Stomach smooth muscle (tissue), 2 donors: ENCODE measurements around the gene HNRNPA3.
A peak's percentile ranks its signal among the peaks of the same experiment; 100 is the strongest.
"Not testable (repeated sequence)": the region's sequence is repeated elsewhere in the genome, so short reads cannot be mapped to it uniquely, and the experiment has no call there.

Experiments used
- H3K27ac ChIP-seq: one replicate; pipeline ENCODE4 v1.7.0; 2013; ENCODE audit warnings: mild to moderate bottlenecking, low read length, inconsistent platforms
- H3K27me3 ChIP-seq, 2 donors: one replicate each; pipeline ENCODE4 v1.7.0; 2013; ENCODE audit warnings: low read length in 2 of 2; ENCODE audit not compliant: insufficient read depth in 2 of 2, control insufficient read depth in 1 of 2
- H3K36me3 ChIP-seq, 2 donors: one replicate each; pipeline ENCODE4 v1.7.0; 2013; ENCODE audit warnings: low read length in 2 of 2; ENCODE audit not compliant: control insufficient read depth in 2 of 2, insufficient read depth in 2 of 2
- H3K4me1 ChIP-seq: one replicate; pipeline ENCODE4 v1.7.0; 2013; ENCODE audit warnings: low read length; ENCODE audit not compliant: control insufficient read depth, insufficient read depth
- H3K4me3 ChIP-seq, 2 donors: one replicate each; pipeline ENCODE4 v1.7.0; 2013; ENCODE audit warnings: low read length in 2 of 2
- H3K9ac ChIP-seq, 2 donors: one replicate each; pipeline ENCODE4 v1.7.0; 2013; ENCODE audit warnings: low read length in 2 of 2, mild to moderate bottlenecking in 1 of 2
- H3K9me3 ChIP-seq, 2 donors: one replicate each; pipeline ENCODE4 v1.7.0; 2013; ENCODE audit warnings: low read length in 2 of 2; ENCODE audit not compliant: control insufficient read depth in 2 of 2
- donor health status: healthy.
- donor health status: Pancreatic carcinoma.

The HNRNPA3 gene

GRCh38 chr2:177264693-177265587, 52.3 kb downstream of the HNRNPA3 start, which contains the start of gene NFE2L2:
TSS of gene NFE2L2 (minus strand) at chr2:177264727. CDS start at chr2:177264576, 151 bp downstream.
- Histone ChIP-seq H3K9ac (peak within 1 kb of the TSS; percentile 96 to 99), H3K4me3 (peak within 1 kb of the TSS; percentile 84 to 87), H3K4me1 (peaks cover 9% of the 10 kb centered on the region), H3K27me3 (no peaks in the 10 kb centered on the region), H3K9me3 (no peaks in the 10 kb centered on the region), H3K36me3 (no peaks in the 10 kb centered on the region), H3K27ac (peak within 1 kb of the TSS; percentile 99)

- Histone ChIP-seq H3K27ac (peak overlapping the region; percentile 99), H3K9me3 (no peaks in the 10 kb centered on the region), H3K4me3 (peak overlapping the region; percentile 78 to 87), H3K36me3 (no peaks in the 10 kb centered on the region), H3K27me3 (no peaks in the 10 kb centered on the region), H3K4me1 (peaks cover 6% of the 10 kb centered on the region), H3K9ac (peak overlapping the region; percentile 96 to 99)
Observed at GRCh38 chr2:177265824-177266817, 53.5 kb downstream of the HNRNPA3 start.

GRCh38 chr2:177266955-177267354, 54.4 kb downstream of the HNRNPA3 start:
- not testable (repeated sequence) for H3K27ac ChIP-seq, H3K4me3 ChIP-seq, H3K4me1 ChIP-seq, H3K9me3 ChIP-seq, H3K9ac ChIP-seq, H3K36me3 ChIP-seq, H3K27me3 ChIP-seq

DNA sequence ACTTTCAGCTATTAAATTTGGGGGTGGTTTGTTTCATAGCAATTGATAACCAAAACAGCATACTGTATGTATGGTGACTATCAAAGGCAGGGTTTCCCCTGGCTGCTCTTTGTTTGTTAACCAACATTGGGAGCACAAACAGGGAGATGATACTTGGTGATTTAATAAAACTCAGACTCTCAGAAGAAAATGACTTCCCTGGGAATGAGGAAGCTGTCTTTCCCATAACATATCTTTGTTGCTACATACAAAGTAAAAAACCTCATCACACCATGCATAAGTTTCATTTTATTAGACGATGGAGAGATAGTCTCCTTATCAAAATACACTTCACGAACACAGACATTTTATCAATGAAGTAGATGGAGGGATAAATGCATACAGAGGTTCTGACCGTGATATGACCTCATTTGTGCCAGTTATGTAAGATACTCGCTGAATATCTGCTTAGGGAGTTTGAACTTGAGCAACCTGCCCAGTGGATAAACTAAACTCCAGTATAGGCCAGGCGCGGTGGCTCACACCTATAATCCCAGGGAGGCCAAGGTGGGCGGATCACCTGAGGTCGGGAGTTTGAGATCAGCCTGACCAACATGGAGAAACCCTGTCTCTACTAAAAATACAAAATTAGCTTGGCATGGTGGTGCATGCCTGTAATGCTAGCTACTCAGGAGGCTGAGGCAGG, 55.7 kb downstream of the HNRNPA3 start:
- peaks cover 6% of the 10 kb centered on the region for H3K4me1 ChIP-seq
- no peaks in the 10 kb centered on the region for H3K36me3 ChIP-seq
- H3K9ac ChIP-seq = no peak overlapping the region
- no peaks in the 10 kb centered on the region for H3K9me3 ChIP-seq
- H3K27me3 ChIP-seq = no peaks in the 10 kb centered on the region
- no peak overlapping the region for H3K4me3 ChIP-seq
- H3K27ac ChIP-seq = no peak overlapping the region

DNA sequence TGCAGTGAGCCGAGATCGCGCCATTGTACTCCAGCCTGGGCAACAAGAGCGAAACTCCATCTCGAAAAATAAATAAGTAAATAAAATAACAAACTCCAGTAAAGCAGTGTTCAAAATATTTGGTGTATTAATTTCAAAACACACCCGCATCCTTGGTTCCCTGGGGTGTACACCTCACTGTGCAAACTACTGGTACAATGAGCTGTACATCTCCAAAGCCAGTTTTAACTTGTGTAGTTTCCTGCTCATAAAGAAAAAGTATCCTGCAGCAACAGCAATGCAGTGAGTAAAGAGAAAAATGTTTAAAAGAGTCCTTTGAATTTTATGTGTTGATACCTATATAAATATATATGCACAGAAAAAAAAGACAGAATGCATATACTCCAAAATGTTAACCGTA, 56.3 kb downstream of the HNRNPA3 start:
- Histone ChIP-seq H3K9me3 (no peaks in the 10 kb centered on the region), H3K4me1 (peaks cover 6% of the 10 kb centered on the region), H3K27me3 (no peaks in the 10 kb centered on the region), H3K9ac (no peak overlapping the region), H3K36me3 (no peaks in the 10 kb centered on the region), H3K27ac (no peak overlapping the region), H3K4me3 (no peak overlapping the region)

GRCh38 chr2:177270531-177270930, 57.9 kb downstream of the HNRNPA3 start:
- H3K27ac ChIP-seq = no peak overlapping the region
- H3K4me3 ChIP-seq = no peak overlapping the region
- H3K9ac ChIP-seq = no peak overlapping the region
- no peaks in the 10 kb centered on the region for H3K9me3 ChIP-seq
- H3K36me3 ChIP-seq = no peaks in the 10 kb centered on the region
- H3K4me1 ChIP-seq = peaks cover 10% of the 10 kb centered on the region
- H3K27me3 ChIP-seq = no peaks in the 10 kb centered on the region

GRCh38 chr2:177271981-177272666, 59.5 kb downstream of the HNRNPA3 start:
- Histone ChIP-seq H3K27me3 (no peaks in the 10 kb centered on the region), H3K27ac (no peak overlapping the region), H3K4me1 (peaks cover 4% of the 10 kb centered on the region), H3K4me3 (no peak overlapping the region), H3K9me3 (no peaks in the 10 kb centered on the region), H3K9ac (no peak overlapping the region), H3K36me3 (no peaks in the 10 kb centered on the region)

DNA sequence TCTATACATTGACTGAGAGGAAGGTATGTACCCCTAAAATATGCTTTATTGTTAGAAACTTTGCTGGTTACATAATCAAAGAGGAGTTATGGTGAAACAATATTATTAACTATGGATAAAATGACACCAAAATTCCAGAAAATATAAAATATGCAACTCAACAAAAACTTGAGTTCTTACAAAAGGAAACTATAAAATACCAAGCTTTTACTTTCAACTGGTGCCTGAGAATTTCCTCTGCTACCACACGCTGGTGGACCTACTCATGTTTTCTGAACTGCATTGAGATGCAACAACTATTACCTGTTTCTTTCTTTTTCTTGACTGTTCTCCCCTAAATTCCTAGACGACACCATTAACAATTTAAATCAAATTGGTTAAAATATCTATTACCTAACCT, 60.2 kb downstream of the HNRNPA3 start:
- no peaks in the 10 kb centered on the region for H3K9me3 ChIP-seq
- no peaks in the 10 kb centered on the region for H3K27me3 ChIP-seq
- H3K4me3 ChIP-seq = no peak overlapping the region
- no peak overlapping the region for H3K27ac ChIP-seq
- peaks cover 4% of the 10 kb centered on the region for H3K4me1 ChIP-seq
- no peaks in the 10 kb centered on the region for H3K36me3 ChIP-seq
- H3K9ac ChIP-seq = no peak overlapping the region

DNA sequence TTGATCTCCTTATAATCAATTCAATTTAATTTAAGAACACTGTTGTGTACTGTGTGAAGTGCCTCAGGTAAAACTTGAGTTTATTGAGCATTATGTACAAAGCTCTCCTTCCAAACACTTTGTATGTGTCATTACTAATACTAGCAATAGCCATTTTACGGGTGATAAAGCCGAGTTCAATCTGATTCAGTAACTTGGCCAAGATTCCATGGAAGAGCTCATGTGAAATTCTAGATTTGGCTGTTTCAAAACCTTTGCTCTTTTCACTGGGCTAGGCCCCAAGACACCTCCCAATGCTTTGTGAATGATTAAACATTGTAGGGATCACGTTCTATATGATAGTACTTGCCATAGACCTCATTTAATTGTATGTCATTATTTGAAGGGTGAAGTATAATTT, 60.8 kb downstream of the HNRNPA3 start:
- Histone ChIP-seq H3K27ac (no peak overlapping the region), H3K4me3 (no peak overlapping the region), H3K27me3 (no peaks in the 10 kb centered on the region), H3K9me3 (no peaks in the 10 kb centered on the region), H3K9ac (no peak overlapping the region), H3K4me1 (peaks cover 4% of the 10 kb centered on the region), H3K36me3 (no peaks in the 10 kb centered on the region)
